Measurements from ENCODE around the gene ZFAND4. TPM values are rescaled to one million over a fixed set of nuclear protein-coding genes. Genes with fewer than 3 reads are reported as not detected.
"Not testable (repeated sequence)": the region's sequence is repeated elsewhere in the genome, so short reads cannot be mapped to it uniquely, and the experiment has no call there.

ZFAND4 gene
- total RNA-seq, 4 donors from 2014 or later, result 15.3 to 26.6 (median 17.7) TPM

GRCh38 chr10:45614869-45615268 lies 57.7 kb downstream of the ZFAND4 start:
- Histone ChIP-seq H3K36me3 (peaks cover 23% of the 10 kb centered on the region), H3K4me1 (no peaks in the 10 kb centered on the region), H3K27me3 (no peaks in the 10 kb centered on the region), H3K9me3 (no peaks in the 10 kb centered on the region), H3K27ac (no peak overlapping the region), H3K4me3 (no peak overlapping the region)
- TF ChIP-seq POLR2A (IDR thresholded peaks at IDR 0.05), result no peak
- WGBS, result 90% methylated on average over 1 of the region's 1 CpG
- no peak for DNase-seq (ENCODE audit: low spot score in 2 of 2)

- H3K36me3 ChIP-seq, result peaks cover 30% of the 10 kb centered on the region
- H3K4me3 ChIP-seq, result no peak overlapping the region
- H3K27ac ChIP-seq, result no peak overlapping the region
- no peaks in the 10 kb centered on the region for H3K9me3 ChIP-seq
- no peaks in the 10 kb centered on the region for H3K4me1 ChIP-seq
- no peaks in the 10 kb centered on the region for H3K27me3 ChIP-seq
- no peak for DNase-seq (ENCODE audit: low spot score in 2 of 2)
- TF ChIP-seq POLR2A (IDR thresholded peaks at IDR 0.05), result no peak
- no peak for TF ChIP-seq POLR2AphosphoS5 (IDR thresholded peaks at IDR 0.05)
- TF ChIP-seq CTCF (IDR thresholded peaks at IDR 0.05), result no peak
- TF ChIP-seq EP300 (IDR thresholded peaks at IDR 0.05), result no peak
Measured at GRCh38 chr10:45612741-45613140, 59.8 kb downstream of the ZFAND4 start.

GRCh38 chr10:45608052-45608451 lies 64.5 kb downstream of the ZFAND4 start:
- Histone ChIP-seq H3K27ac (no peak overlapping the region), H3K27me3 (no peaks in the 10 kb centered on the region), H3K4me3 (no peak overlapping the region), H3K4me1 (no peaks in the 10 kb centered on the region), H3K9me3 (no peaks in the 10 kb centered on the region), H3K36me3 (peaks cover 23% of the 10 kb centered on the region)
- DNase-seq (ENCODE audit: low spot score in 2 of 2), result no peak
- TF ChIP-seq EP300 (IDR thresholded peaks at IDR 0.05), result no peak
- no peak for TF ChIP-seq POLR2A (IDR thresholded peaks at IDR 0.05)
- no peak for TF ChIP-seq POLR2AphosphoS5 (IDR thresholded peaks at IDR 0.05)
- TF ChIP-seq CTCF (IDR thresholded peaks at IDR 0.05), result no peak
- WGBS, result 97% methylated on average over 1 of the region's 1 CpG

GRCh38 chr10:45607276-45607675 lies 65.3 kb downstream of the ZFAND4 start:
- TF ChIP-seq POLR2AphosphoS5 (IDR thresholded peaks at IDR 0.05) (no peak), POLR2A (IDR thresholded peaks at IDR 0.05) (no peak), CTCF (IDR thresholded peaks at IDR 0.05) (no peak), EP300 (IDR thresholded peaks at IDR 0.05) (no peak)
- WGBS, result 91% methylated on average over 1 of the region's 1 CpG
- Histone ChIP-seq H3K27me3 (no peaks in the 10 kb centered on the region), H3K4me3 (no peak overlapping the region), H3K4me1 (no peaks in the 10 kb centered on the region), H3K27ac (no peak overlapping the region), H3K9me3 (no peaks in the 10 kb centered on the region), H3K36me3 (peaks cover 15% of the 10 kb centered on the region)
- DNase-seq (ENCODE audit: low spot score in 2 of 2), result no peak

- H3K4me3 ChIP-seq, result no peak overlapping the region
- no peak overlapping the region for H3K27ac ChIP-seq
- peaks cover 11% of the 10 kb centered on the region for H3K27me3 ChIP-seq
- H3K36me3 ChIP-seq, result no peaks in the 10 kb centered on the region
- no peak for DNase-seq (ENCODE audit: low spot score in 2 of 2)
- 89% methylated on average over 4 of the region's 4 CpGs for WGBS
- TF ChIP-seq POLR2A (IDR thresholded peaks at IDR 0.05) (no peak), EP300 (IDR thresholded peaks at IDR 0.05) (no peak), POLR2AphosphoS5 (IDR thresholded peaks at IDR 0.05) (no peak), CTCF (IDR thresholded peaks at IDR 0.05) (no peak)
- peaks cover 6% of the 10 kb centered on the region for H3K4me1 ChIP-seq
- H3K9me3 ChIP-seq, result no peaks in the 10 kb centered on the region
Measured at GRCh38 chr10:45602836-45603235, 69.7 kb downstream of the ZFAND4 start.

GRCh38 chr10:45602082-45602730 lies 70.4 kb downstream of the ZFAND4 start:
- H3K36me3 ChIP-seq, result no peaks in the 10 kb centered on the region
- no peak for DNase-seq (ENCODE audit: low spot score in 2 of 2)
- H3K27ac ChIP-seq, result no peak overlapping the region
- no peak overlapping the region for H3K4me3 ChIP-seq
- H3K27me3 ChIP-seq, result peaks cover 11% of the 10 kb centered on the region
- H3K9me3 ChIP-seq, result no peaks in the 10 kb centered on the region
- H3K4me1 ChIP-seq, result peaks cover 6% of the 10 kb centered on the region
- WGBS, result 93% methylated on average over 3 of the region's 3 CpGs
- TF ChIP-seq EP300 (IDR thresholded peaks at IDR 0.05) (no peak), CTCF (IDR thresholded peaks at IDR 0.05) (no peak), POLR2AphosphoS5 (IDR thresholded peaks at IDR 0.05) (no peak), POLR2A (IDR thresholded peaks at IDR 0.05) (no peak)

GRCh38 chr10:45601254-45601930 lies 71.2 kb downstream of the ZFAND4 start:
- 87% methylated on average over 16 of the region's 16 CpGs for WGBS
- H3K4me1 ChIP-seq; DNase-seq (ENCODE audit: low spot score in 2 of 2); H3K9me3 ChIP-seq; H3K36me3 ChIP-seq; H3K4me3 ChIP-seq; H3K27ac ChIP-seq: not testable (repeated sequence)
- peaks cover 11% of the 10 kb centered on the region for H3K27me3 ChIP-seq

Data from suprapubic skin (tissue), 4 donors.